ENCODE data around the gene TSPAN15. TPM values are rescaled to one million over a fixed set of nuclear protein-coding genes. Genes with fewer than 3 reads are reported as not detected.

The TSPAN15 gene
- total and polyA plus RNA-seq, 2 of the 4 experiments (the other 2 are of a cell fraction), result 0.48 TPM; not detected in 1

DNA sequence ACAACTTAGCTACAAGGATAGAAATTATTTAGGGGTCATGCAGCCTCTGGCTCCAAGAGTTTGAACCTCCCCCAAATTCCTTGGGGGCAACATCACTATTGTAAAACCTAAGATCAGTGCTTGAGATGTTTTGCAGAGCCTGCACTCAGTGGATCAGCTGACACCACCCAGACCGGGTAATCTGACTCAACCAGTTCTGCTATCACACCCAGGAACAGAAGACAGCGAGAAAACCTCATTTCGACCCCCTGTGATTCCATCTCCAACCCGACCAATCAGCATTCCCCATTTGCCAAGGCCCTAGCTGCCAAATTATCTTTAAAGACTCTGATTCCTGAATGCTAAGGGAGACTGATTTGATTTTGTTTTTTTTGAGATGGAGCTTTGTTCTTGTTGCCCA is 39.8 kb upstream of the TSPAN15 start:
- Histone ChIP-seq H3K4me1 (ENCODE audit: control insufficient read depth, insufficient read depth, low read length) (no peaks in the 10 kb centered on the region; the same call in 1 of the 2 replicates), H2AK5ac (ENCODE audit: low read depth, low read length) (no peak overlapping the region), H3K23ac (ENCODE audit: low read depth, low read length) (no peak overlapping the region), H3K9me3 (ENCODE audit: control insufficient read depth, insufficient read depth, low read length) (no peaks in the 10 kb centered on the region), H3K4me3 (ENCODE audit: insufficient read depth, low read depth, low read length) (no peak overlapping the region), H4K20me1 (ENCODE audit: insufficient read depth, low read length) (no peaks in the 10 kb centered on the region), H4K91ac (ENCODE audit: insufficient read depth, low read depth, low read length) (no peak overlapping the region), H4K5ac (ENCODE audit: low read depth, low read length) (no peak overlapping the region), H3K9ac (ENCODE audit: low read depth, low read length) (no peak overlapping the region), H3K27me3 (ENCODE audit: control insufficient read depth, insufficient read depth, low read length) (peaks cover 8% of the 10 kb centered on the region; the same call in 1 of the 2 replicates), H2BK15ac (ENCODE audit: low read depth, low read length) (no peak overlapping the region), H3K56ac (ENCODE audit: extremely low read depth, insufficient read depth, low read length) (no peak overlapping the region), H3K36me3 (ENCODE audit: control insufficient read depth, insufficient read depth, low read length) (no peaks in the 10 kb centered on the region), H2BK120ac (ENCODE audit: low read depth, low read length) (no peak overlapping the region), H2AK9ac (replicated peaks; ENCODE audit: low read depth, low read length, poor library complexity) (no peak overlapping the region), H3K27ac (ENCODE audit: insufficient read depth, low read length) (no peak overlapping the region), H2AFZ (replicated peaks; ENCODE audit: low read length, poor library complexity) (no peak overlapping the region), H2BK5ac (ENCODE audit: low read depth, low read length, poor library complexity, severe bottlenecking) (no peak overlapping the region), H3K4me2 (ENCODE audit: low read depth, low read length) (no peak overlapping the region), H3K14ac (replicated peaks; ENCODE audit: low read depth, low read length) (no peak overlapping the region), H4K8ac (ENCODE audit: low read depth in 2 of 2, low read length in 2 of 2) (no peak overlapping the region), H3K18ac (ENCODE audit: low read depth, low read length) (no peak overlapping the region), H3K79me1 (ENCODE audit: low read depth in 1 of 2, low read length in 2 of 2) (no peaks in the 10 kb centered on the region), H3K4ac (ENCODE audit: low read depth, low read length) (no peak overlapping the region), H2BK20ac (ENCODE audit: low read depth, low read length) (no peak overlapping the region), H3K9me1 (ENCODE audit: insufficient read depth, low read length) (peaks cover 4% of the 10 kb centered on the region; the same call in 1 of the 2 replicates)
- dilution Hi-C loops (cut with HindIII; ENCODE audit: low sequenced_read_pairs, unreplicated experiment), result no loop called here
- WGBS, 2 experiments (ENCODE audit: extremely low coverage in 2 of 2, insufficient read length in 1 of 2), result 60% methylated on average over 1 of the region's 4 CpGs; no CpG with 5 or more reads in 1 of the 2 experiments
- no peak for ATAC-seq (ENCODE audit: low read depth)
- intact Hi-C loops (cut with micrococcal nuclease), result loop anchor here (5.0 to 10.0 kb wide), 2 partner anchors 404 to 627 kb away; no protein-coding TSS in a partner anchor
- BruUV-seq (replicated peaks), result no TSS peak
- DNase-seq, result no peak
- CTCF ChIA-PET, result no interaction called here
- in situ Hi-C loops (cut with MboI; ENCODE audit: low sequenced_read_pairs), result loop anchor here (10.0 kb wide), 1 partner anchor 407 kb away; no protein-coding TSS in a partner anchor
- POLR2A ChIA-PET (ENCODE audit: unreplicated experiment), result no interaction called here
- TF ChIP-seq, protein P1, sequence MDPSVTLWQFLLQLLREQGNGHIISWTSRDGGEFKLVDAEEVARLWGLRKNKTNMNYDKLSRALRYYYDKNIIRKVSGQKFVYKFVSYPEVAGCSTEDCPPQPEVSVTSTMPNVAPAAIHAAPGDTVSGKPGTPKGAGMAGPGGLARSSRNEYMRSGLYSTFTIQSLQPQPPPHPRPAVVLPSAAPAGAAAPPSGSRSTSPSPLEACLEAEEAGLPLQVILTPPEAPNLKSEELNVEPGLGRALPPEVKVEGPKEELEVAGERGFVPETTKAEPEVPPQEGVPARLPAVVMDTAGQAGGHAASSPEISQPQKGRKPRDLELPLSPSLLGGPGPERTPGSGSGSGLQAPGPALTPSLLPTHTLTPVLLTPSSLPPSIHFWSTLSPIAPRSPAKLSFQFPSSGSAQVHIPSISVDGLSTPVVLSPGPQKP (IDR thresholded peaks at IDR 0.05; ENCODE audit: borderline replicate concordance, low read depth, low read length), result no peak
- TF ChIP-seq RAD21 (IDR thresholded peaks at IDR 0.05; ENCODE audit: low read length) (no peak), MAZ (IDR thresholded peaks at IDR 0.05; ENCODE audit: borderline replicate concordance, low read depth, low read length) (no peak), CHD1 (IDR thresholded peaks at IDR 0.05; ENCODE audit: low read depth, low read length) (no peak), RCOR1 (IDR thresholded peaks at IDR 0.05; ENCODE audit: insufficient replicate concordance, low read length) (no peak), MAFK (IDR thresholded peaks at IDR 0.05; ENCODE audit: low read depth, low read length) (no peak), CEBPB (IDR thresholded peaks at IDR 0.05; ENCODE audit: low read depth, low read length) (no peak), BHLHE40 (IDR thresholded peaks at IDR 0.05; ENCODE audit: low read depth, low read length) (no peak), FOS (IDR thresholded peaks at IDR 0.05; ENCODE audit: low read depth, low read length) (no peak), POLR2A (IDR thresholded peaks at IDR 0.05; ENCODE audit: low read depth, low read length) (no peak), NFE2L2 (IDR thresholded peaks at IDR 0.05; ENCODE audit: low read depth, low read length) (no peak), MXI1 (IDR thresholded peaks at IDR 0.05; ENCODE audit: borderline replicate concordance, low read depth, low read length) (no peak), SMC3 (IDR thresholded peaks at IDR 0.05; ENCODE audit: low read depth, low read length) (no peak), RFX5 (IDR thresholded peaks at IDR 0.05; ENCODE audit: low read depth, low read length) (no peak)
- TF ChIP-seq, protein P2, sequence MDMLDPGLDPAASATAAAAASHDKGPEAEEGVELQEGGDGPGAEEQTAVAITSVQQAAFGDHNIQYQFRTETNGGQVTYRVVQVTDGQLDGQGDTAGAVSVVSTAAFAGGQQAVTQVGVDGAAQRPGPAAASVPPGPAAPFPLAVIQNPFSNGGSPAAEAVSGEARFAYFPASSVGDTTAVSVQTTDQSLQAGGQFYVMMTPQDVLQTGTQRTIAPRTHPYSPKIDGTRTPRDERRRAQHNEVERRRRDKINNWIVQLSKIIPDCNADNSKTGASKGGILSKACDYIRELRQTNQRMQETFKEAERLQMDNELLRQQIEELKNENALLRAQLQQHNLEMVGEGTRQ (IDR thresholded peaks at IDR 0.05; ENCODE audit: low read depth, low read length), result no peak
- TF ChIP-seq, protein P3, sequence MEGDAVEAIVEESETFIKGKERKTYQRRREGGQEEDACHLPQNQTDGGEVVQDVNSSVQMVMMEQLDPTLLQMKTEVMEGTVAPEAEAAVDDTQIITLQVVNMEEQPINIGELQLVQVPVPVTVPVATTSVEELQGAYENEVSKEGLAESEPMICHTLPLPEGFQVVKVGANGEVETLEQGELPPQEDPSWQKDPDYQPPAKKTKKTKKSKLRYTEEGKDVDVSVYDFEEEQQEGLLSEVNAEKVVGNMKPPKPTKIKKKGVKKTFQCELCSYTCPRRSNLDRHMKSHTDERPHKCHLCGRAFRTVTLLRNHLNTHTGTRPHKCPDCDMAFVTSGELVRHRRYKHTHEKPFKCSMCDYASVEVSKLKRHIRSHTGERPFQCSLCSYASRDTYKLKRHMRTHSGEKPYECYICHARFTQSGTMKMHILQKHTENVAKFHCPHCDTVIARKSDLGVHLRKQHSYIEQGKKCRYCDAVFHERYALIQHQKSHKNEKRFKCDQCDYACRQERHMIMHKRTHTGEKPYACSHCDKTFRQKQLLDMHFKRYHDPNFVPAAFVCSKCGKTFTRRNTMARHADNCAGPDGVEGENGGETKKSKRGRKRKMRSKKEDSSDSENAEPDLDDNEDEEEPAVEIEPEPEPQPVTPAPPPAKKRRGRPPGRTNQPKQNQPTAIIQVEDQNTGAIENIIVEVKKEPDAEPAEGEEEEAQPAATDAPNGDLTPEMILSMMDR (conservative IDR thresholded peaks at IDR 0.05; ENCODE audit: low read depth, low read length), result no peak
